ENCODE results near the gene PIK3R4. TPM values are rescaled to one million over a fixed set of nuclear protein-coding genes. Genes with fewer than 3 reads are reported as not detected.
A peak's percentile ranks its signal among the peaks of the same experiment; 100 is the strongest.

The PIK3R4 gene
- total RNA-seq, result 10 to 100 TPM; 15.4 to 27.3 (median 24.0) TPM

GRCh38 chr3:130746246-130747039 lies at the start of gene PIK3R4:
Gene PIK3R4 (minus strand): TSS chr3:130746829. CDS start chr3:130745218, 1,611 bp downstream.
- peak within 1 kb of the TSS; percentile 78 to 99 (median 84) for H3K4me3 ChIP-seq
- TF ChIP-seq CTCF (IDR thresholded peaks at IDR 0.05), result no peak
- TF ChIP-seq POLR2A (IDR thresholded peaks at IDR 0.05), result peak in 3 of 4 donors; percentile 12 to 75 (median 42)
- intact Hi-C loops (cut with DNase I), result no loop called here
- peak within 1 kb of the TSS; percentile 89 to 95 (median 92) for H3K27ac ChIP-seq
- 1% methylated on average over 16 to 21 of the region's 43 CpGs for WGBS, 2 donors
- peaks cover 0 to 30% (median 0%) of the 10 kb centered on the region in 3 donors for H3K36me3 ChIP-seq
- no peaks in the 10 kb centered on the region for H3K9me3 ChIP-seq
- no peaks in the 10 kb centered on the region for H3K27me3 ChIP-seq
- DNase-seq, result peak; percentile 74
- peaks cover 10 to 62% (median 30%) of the 10 kb centered on the region in 3 donors for H3K4me1 ChIP-seq

DNA sequence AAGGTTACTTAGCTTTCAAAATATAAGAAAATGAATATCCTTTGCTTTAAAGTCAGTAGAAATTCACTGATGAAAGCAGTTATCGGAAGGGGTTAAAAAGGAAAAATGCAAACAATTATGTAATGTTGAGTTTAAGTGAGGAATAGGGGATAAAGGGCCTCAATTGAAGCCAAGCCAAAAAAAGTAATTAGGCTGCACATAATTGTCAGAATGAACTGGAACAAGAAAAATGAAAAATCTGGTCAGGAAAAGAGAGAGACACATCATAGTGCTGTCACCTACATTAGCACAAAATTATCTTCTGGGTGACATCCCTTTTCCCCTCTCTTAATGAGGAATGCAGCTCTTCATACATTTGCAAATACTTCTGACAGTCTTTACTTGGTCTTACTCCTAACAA lies 48.8 kb upstream of the PIK3R4 start:
- intact Hi-C loops (cut with DNase I), result no loop called here
- WGBS, 2 donors, result 63 to 74% methylated on average over 1 of the region's 1 CpG

GRCh38 chr3:130792246-130792645 lies 45.6 kb upstream of the PIK3R4 start:
- WGBS, 2 donors, result 61 to 72% methylated on average over 2 of the region's 2 CpGs
- intact Hi-C loops (cut with DNase I), result no loop called here
- Histone ChIP-seq H3K4me1 (peaks cover 0 to 4% (median 0%) of the 10 kb centered on the region in 3 donors), H3K27me3 (no peaks in the 10 kb centered on the region), H3K4me3 (no peak overlapping the region), H3K27ac (no peak overlapping the region), H3K36me3 (no peaks in the 10 kb centered on the region), H3K9me3 (no peaks in the 10 kb centered on the region)
- DNase-seq, result no peak
- no peak for TF ChIP-seq CTCF (IDR thresholded peaks at IDR 0.05)
- no peak for TF ChIP-seq POLR2A (IDR thresholded peaks at IDR 0.05)

More for the DNA sequence above, 48.8 kb upstream of the PIK3R4 start:
- DNase-seq, result no peak
- Histone ChIP-seq H3K36me3 (no peaks in the 10 kb centered on the region), H3K27me3 (no peaks in the 10 kb centered on the region), H3K4me1 (peaks cover 0 to 4% (median 0%) of the 10 kb centered on the region in 3 donors), H3K9me3 (no peaks in the 10 kb centered on the region), H3K4me3 (no peak overlapping the region), H3K27ac (no peak overlapping the region)
- no peak for TF ChIP-seq POLR2A (IDR thresholded peaks at IDR 0.05)
- TF ChIP-seq CTCF (IDR thresholded peaks at IDR 0.05), result no peak

DNA sequence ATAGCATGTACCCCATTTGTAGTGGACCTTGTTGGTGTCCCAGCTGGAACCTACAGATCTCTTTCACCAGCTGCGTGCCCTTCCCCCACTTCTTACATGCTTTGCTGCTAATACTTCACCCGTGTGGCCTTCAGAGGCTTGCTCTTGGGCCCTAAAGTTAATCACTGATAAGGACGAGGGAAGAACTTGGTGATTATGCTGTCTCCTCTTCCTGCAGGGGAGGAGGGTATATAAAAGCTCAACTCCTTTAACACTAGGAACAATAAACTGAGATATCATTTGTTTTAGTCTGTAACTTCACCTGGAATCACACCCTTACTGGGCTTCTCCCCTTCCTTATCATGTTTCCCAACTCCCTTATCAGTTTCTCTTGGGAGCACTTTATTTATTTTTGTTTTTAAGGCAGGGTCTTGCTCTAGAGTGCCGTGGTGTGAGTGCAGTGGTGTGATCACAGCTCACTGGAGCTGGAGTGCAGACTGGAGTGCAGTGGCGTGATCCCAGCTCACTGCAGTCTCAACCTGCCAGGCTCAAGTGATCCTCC lies 43.2 kb upstream of the PIK3R4 start:
- Histone ChIP-seq H3K4me1 (peaks cover 0 to 4% (median 0%) of the 10 kb centered on the region in 3 donors), H3K4me3 (no peak overlapping the region), H3K27ac (no peak overlapping the region), H3K36me3 (no peaks in the 10 kb centered on the region), H3K9me3 (no peaks in the 10 kb centered on the region), H3K27me3 (no peaks in the 10 kb centered on the region)
- no peak for DNase-seq
- WGBS, 2 donors, result 64 to 71% methylated on average over 4 to 5 of the region's 5 CpGs
- TF ChIP-seq CTCF (IDR thresholded peaks at IDR 0.05) (no peak), POLR2A (IDR thresholded peaks at IDR 0.05) (no peak)
- intact Hi-C loops (cut with DNase I), result no loop called here

GRCh38 chr3:130787422-130788068 lies 40.9 kb upstream of the PIK3R4 start:
- DNase-seq, result no peak
- Histone ChIP-seq H3K9me3 (no peaks in the 10 kb centered on the region), H3K4me3 (no peak overlapping the region), H3K27ac (no peak overlapping the region), H3K27me3 (no peaks in the 10 kb centered on the region), H3K4me1 (peaks cover 0 to 4% (median 0%) of the 10 kb centered on the region in 3 donors), H3K36me3 (no peaks in the 10 kb centered on the region)
- intact Hi-C loops (cut with DNase I), result no loop called here
- WGBS, 2 donors, result 55 to 60% methylated on average over 5 to 6 of the region's 6 CpGs
- no peak for TF ChIP-seq POLR2A (IDR thresholded peaks at IDR 0.05)
- TF ChIP-seq CTCF (IDR thresholded peaks at IDR 0.05), result no peak
